HEK293T (cell line): ENCODE results near the gene TMEM131L.

Source experiments
- CTCF ChIA-PET: fragments of 350-600 bp; formaldehyde crosslinking; extraction: SDS; loops from one replicate; lab custom pipeline; 2021; ENCODE audit warnings: antibody characterized with exemption, inconsistent platforms; lab: Yijun Ruan, JAX
- POLR2A ChIA-PET: fragments of 350-600 bp; formaldehyde crosslinking; extraction: SDS; loops from one replicate; lab custom pipeline; 2020; ENCODE audit warnings: antibody characterized with exemption, inconsistent platforms; lab: Yijun Ruan, JAX
- DNase-seq: peaks from one replicate; pipeline ENCODE4 v3.0.0; 2012; ENCODE audit warnings: mixed read lengths; ENCODE audit errors: extremely low spot score
- ARNT ChIP-seq: fragments of 450-650 bp; IDR thresholded peaks from 2 replicates; pipeline ENCODE4 v1.6.1; 2017; ENCODE audit warnings: mild to moderate bottlenecking
- BHLHE40 ChIP-seq: fragments of 450-650 bp; IDR thresholded peaks from 2 replicates; pipeline ENCODE4 v1.6.1; 2016; ENCODE audit warnings: mild to moderate bottlenecking, moderate library complexity, borderline replicate concordance
- CTBP1 ChIP-seq: fragments of 450-650 bp; IDR thresholded peaks from 2 replicates; pipeline ENCODE4 v1.6.1; 2016; ENCODE audit warnings: borderline replicate concordance
- FOXA1 ChIP-seq: fragments of 450-650 bp; IDR thresholded peaks from 2 replicates; pipeline ENCODE4 v1.6.1; 2016; ENCODE audit warnings: mild to moderate bottlenecking
- FOXK2 ChIP-seq: fragments of 450-650 bp; IDR thresholded peaks from 2 replicates; pipeline ENCODE4 v1.6.1; 2016; ENCODE audit warnings: mild to moderate bottlenecking
- FOXM1 ChIP-seq: fragments of 450-650 bp; IDR thresholded peaks from 2 replicates; pipeline ENCODE4 v1.6.1; 2017; ENCODE audit warnings: mild to moderate bottlenecking, borderline replicate concordance
- HDGF ChIP-seq: fragments of 450-650 bp; IDR thresholded peaks from 2 replicates; pipeline ENCODE4 v1.6.1; 2017; ENCODE audit warnings: antibody characterized with exemption, borderline replicate concordance
- L3MBTL2 ChIP-seq: fragments of 450-650 bp; conservative IDR thresholded peaks from 2 replicates; pipeline ENCODE4 v1.6.1; 2016; ENCODE audit warnings: mild to moderate bottlenecking
- LEF1 ChIP-seq: fragments of 450-650 bp; IDR thresholded peaks from 2 replicates; pipeline ENCODE4 v1.6.1; 2017; ENCODE audit warnings: mild to moderate bottlenecking, borderline replicate concordance
- NFRKB ChIP-seq: fragments of 450-650 bp; IDR thresholded peaks from 2 replicates; pipeline ENCODE4 v1.6.1; 2016; ENCODE audit warnings: mild to moderate bottlenecking, moderate library complexity
- PKNOX1 ChIP-seq: fragments of 450-650 bp; IDR thresholded peaks from 2 replicates; pipeline ENCODE4 v1.6.1; 2016
- SP1 ChIP-seq: fragments of 450-650 bp; IDR thresholded peaks from 2 replicates; pipeline ENCODE4 v1.6.1; 2017
- SUZ12 ChIP-seq: fragments of 450-650 bp; IDR thresholded peaks from 2 replicates; pipeline ENCODE4 v1.6.1; 2016; ENCODE audit warnings: mild to moderate bottlenecking
- TARDBP ChIP-seq: fragments of 450-650 bp; IDR thresholded peaks from 2 replicates; pipeline ENCODE4 v1.6.1; 2016
- ZNF384 ChIP-seq: fragments of 450-650 bp; IDR thresholded peaks from 2 replicates; pipeline ENCODE4 v1.6.1; 2016

Gene TMEM131L

GRCh38 chr4:153684182-153684970, 218.2 kb downstream of the TMEM131L start, which contains the start of gene TLR2:
TSS of gene TLR2 (plus strand) at chr4:153684280. CDS start at chr4:153702908, 18,628 bp downstream.
- ChIA-PET POLR2A (no interaction called here), CTCF (no interaction called here)
- no peak for DNase-seq

GRCh38 chr4:153684971-153685371, 218.8 kb downstream of the TMEM131L start:
- TF ChIP-seq NFRKB (no peak), SUZ12 (no peak), FOXM1 (no peak), PKNOX1 (no peak), HDGF (no peak), LEF1 (no peak), FOXK2 (no peak), L3MBTL2 (no peak), ARNT (no peak), ZNF384 (no peak), TARDBP (no peak)
- no peak for DNase-seq
- CTCF ChIA-PET: no interaction called here

More at GRCh38 chr4:153684182-153684970, 218.2 kb downstream of the TMEM131L start, which contains the start of gene TLR2:
- TF ChIP-seq SP1 (no peak), FOXK2 (no peak), FOXM1 (no peak), SUZ12 (no peak), HDGF (no peak), L3MBTL2 (no peak), FOXA1 (no peak), ZNF384 (no peak), BHLHE40 (no peak), CTBP1 (no peak), ARNT (no peak), PKNOX1 (no peak), TARDBP (no peak)

More at GRCh38 chr4:153684971-153685371, 218.8 kb downstream of the TMEM131L start:
- POLR2A ChIA-PET: no interaction called here
